ENCODE data around the gene CEACAM20.
"Not testable (repeated sequence)": the region's sequence is repeated elsewhere in the genome, so short reads cannot be mapped to it uniquely, and the experiment has no call there.

The CEACAM20 gene

DNA sequence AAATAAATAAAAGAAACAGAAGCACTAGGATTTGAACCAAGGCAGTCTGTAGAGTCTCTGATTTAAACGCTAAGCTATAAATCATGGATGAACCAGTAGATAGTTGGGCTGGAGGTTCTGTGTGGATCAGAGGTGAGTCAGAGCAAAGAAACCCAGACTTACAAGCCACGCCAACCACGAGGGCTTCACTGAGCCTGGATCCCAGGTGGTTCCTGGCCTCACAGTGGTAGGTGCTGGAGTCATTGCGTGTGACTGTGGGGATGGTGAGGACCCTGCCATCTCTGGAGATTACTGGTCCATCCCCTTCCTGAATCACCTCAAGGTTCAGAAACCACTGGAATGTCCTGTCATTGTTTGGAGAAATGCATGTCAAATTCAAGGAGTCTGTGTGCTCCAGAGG lies 19.3 kb upstream of the CEACAM20 start:
- DNase-seq (ENCODE audit: low read depth in 2 of 2), result no peak

DNA sequence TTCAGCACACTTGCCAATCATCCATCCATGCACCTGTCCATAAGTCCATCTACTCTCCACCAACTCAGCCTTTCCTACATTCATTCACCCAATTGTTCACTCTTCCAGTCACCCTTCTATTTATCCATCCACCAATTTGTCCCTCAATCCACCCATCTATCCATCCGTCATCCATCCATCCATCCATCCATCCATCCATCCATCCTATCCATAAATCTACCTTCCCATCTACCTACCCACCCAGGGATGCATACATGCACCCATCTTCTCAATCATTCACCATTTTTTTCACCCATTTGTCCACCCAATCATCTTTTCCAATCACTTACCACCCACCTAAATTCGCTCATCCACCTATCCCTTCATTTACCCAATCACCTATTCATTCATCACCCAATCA lies 14.6 kb upstream of the CEACAM20 start:
- DNase-seq (ENCODE audit: low read depth in 2 of 2), result no peak

DNA sequence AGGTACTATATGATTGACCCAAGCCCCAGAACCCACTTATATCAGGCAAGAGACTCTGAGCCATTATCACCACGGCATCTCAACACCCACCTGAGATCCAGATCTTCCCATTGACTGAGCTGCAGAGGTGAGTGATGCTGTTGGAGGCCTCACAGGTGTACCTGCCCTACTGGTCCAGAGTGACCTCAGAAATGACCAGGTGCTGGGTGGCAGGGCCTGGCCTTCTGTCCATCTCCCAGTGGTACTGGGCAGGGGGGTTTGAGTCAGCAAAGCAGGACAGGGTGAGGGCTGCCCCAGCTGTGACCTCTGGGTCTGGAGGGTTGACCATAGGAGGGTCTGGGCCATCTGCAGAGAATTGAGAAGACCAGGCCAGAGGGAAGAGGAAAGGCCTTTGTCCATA lies 13.2 kb upstream of the CEACAM20 start:
- DNase-seq (ENCODE audit: low read depth in 2 of 2), result no peak

DNA sequence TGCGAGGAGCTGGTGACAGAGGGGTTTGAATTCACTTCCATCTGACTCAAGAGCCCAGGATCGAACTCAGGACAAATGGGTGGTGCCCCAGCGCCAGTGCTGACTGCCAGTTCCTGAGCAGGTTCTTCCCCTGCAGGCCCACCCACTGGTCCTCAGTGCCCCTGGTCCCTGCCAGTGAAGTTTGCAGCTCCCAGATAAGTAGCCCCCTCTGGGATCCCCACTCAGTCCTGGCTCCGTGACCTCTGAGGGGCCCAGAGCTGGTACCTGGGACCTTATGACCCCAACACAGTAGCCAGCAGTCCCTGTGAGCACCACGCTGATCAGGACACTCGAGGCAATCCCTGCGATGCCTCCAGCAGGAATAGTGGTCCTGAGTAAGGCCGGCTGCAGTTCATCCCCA lies 11.3 kb upstream of the CEACAM20 start:
- no peak for DNase-seq (ENCODE audit: low read depth in 2 of 2)

DNA sequence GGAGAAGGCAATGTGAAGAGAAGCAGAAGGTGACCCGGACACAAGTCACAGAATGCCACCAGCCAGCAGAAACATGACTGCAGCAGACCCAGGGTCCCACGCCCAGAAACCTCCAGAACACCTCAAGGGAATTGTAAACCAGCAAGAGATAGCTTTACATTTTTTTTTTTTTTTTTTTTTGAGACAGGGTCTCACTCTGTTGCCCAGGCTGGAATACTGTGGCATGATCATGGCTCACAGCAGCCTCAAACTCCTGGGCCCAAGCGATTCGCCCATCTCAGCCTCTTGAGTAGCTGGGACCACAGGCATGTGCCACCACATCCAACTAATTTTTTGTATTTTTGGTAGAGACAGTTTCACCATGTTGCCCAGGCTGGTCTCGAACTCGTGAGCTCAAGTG lies 10.5 kb upstream of the CEACAM20 start:
- DNase-seq (ENCODE audit: low read depth in 2 of 2), result no peak

DNA sequence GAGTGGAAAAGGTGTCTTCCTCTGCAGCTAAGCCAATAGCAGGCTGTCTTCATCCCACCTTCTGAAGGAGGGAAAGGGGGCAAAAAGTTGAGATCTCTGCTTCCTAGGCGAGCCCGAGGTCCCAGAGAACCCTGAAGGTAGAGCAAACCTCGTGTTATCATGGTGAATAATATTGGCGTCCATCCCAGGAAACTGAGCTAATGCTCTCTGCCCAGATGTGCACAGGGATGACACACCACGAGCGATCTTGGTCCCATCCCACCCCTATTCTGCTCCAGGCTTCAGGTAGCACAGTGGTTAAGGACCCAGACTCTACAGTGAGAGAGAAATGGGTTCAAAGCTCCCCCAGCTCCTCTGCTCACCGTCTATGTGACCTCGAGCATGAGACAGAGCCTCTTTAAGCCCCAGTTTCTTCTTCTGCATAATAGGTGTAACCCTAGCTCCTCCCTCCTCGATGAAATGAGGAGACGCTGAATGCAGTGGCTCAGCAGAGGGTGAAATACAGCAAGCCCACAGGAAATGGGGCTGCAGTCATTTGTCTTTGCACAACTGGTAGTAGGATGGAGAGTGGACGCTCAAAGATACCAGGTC lies 9.9 kb upstream of the CEACAM20 start:
- DNase-seq (ENCODE audit: low read depth in 2 of 2), result no peak

DNA sequence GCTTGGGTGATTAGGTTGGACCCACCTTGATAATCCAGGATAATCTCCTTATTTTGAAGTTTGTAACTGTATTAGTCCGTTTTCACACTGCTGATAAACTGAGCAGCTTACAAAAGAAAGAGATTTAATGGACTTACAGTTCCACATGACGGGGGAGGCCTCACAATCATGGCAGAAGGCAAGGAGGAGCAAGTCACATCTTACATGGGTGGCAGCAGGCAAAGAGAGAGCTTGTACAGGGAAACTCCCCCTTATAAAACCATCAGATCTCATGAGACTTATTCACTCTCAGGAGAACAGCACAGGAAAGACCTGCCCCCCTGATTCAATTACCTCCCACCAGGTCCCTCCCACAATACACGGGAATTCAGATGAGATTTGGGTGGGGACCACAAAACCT lies 5.9 kb upstream of the CEACAM20 start:
- DNase-seq (ENCODE audit: low read depth in 2 of 2), result not testable (repeated sequence)

DNA sequence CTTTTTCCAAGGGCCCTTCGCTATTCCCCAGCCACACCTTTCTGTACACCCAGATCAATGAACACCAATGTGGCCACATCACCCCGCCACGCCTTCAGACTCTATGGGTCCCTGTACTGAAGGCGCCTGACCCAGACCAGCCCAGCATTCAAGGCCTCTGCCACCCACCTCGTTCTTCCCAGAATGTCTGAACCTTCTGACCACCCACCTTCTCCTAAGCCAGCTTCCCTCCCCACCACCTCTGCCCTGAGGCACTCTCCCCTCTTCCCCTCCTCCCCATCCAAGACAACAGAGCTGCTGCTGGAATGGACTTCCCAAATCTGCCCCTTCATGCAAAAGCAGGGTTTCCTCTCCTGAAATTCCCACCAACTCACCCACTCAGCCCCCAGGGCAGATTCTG lies 3.3 kb upstream of the CEACAM20 start:
- DNase-seq (ENCODE audit: low read depth in 2 of 2), result no peak

DNA sequence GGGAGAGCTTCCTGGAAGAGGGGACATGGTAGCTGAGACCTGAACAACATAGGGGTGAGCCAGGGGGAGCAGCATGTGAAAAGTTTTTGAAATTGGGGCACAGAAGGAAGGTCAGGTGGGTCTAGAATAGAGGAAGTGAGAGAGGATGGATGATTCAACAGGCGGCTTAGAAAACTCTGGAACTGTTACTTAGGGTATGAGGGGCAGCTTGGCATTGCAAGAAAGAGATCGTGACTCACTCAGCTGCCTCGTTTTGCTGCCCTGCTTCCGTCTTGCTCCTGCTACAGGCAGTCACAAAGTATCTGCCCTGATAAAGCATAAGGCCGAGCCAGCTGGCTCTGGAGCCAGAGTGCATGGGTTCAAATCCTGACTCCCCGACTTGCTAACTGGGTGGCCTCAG lies 1.3 kb upstream of the CEACAM20 start:
- DNase-seq (ENCODE audit: low read depth in 2 of 2), result no peak

DNA sequence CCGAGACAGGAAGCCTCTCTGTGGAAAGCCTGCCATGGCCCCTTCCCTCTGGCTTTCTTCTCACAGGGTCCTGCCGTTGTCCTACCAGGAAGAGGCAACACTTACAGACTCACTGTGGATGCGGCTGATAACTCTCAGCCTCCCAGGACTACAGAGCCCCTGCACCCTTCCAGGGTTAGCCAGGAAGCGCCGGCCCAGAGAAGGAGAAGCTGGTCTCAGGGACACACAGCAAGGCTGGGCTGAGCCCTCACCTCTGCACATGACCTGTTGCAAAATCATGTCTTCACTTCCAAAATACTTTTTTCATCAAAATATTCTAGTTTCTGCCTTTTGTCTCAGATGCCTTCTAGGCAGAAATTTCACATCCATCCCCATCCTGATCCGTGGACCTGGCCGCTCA lies 1.9 kb downstream of the CEACAM20 start:
- DNase-seq (ENCODE audit: low read depth in 2 of 2), result no peak

DNA sequence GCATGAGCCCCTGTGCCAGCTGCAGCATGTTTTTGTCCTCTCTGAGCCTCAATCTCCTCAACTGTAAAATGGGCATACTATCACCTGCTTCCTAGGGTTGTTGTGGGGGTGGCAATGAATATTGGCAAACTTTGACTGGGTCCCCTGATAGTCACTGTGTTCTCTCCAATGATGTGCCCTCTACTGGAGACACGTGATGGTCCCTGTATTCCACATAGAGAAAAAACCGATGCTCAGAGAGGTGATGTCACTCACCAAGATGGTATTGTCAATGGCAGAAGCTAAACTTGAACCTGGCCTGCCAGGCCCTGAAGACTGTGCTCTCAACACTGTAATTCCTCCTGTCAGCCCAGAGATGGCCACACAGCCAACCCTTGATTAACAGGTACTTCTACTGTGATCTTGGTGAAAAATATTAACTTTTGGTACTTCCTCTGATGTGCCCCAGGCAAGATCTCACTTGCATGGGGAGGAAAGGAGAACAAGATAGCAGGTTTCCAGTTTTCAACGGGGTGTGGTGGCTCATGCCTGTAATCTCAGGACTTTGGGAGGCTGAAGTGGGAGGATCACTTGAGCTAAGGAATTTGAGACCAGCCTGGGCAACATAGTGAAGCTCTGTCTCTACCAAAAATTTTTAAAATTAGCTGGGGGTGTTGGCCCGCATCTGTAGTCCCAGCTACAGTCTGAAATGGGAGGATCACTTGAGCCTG lies 3.6 kb downstream of the CEACAM20 start:
- DNase-seq (ENCODE audit: low read depth in 2 of 2), result no peak

DNA sequence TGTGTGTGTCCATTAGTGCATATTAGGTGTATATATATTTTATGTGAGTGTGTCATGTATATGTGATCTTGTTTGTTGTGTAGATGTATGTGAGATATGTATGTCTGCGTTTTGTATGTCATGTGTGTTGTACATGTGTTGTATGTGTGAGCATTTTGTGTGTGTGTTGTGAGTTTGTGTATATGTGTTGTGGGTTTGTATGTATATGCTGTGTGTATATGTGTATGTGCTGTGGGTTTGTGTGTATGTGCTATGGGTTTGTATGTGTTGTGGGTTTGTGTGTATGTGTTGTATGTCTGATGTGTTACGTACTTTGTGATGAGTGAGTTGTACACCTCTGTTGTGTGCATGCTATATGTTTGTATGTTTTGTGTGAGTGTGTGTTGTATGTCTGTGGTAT lies 8.1 kb downstream of the CEACAM20 start:
- no peak for DNase-seq (ENCODE audit: low read depth in 2 of 2)

DNA sequence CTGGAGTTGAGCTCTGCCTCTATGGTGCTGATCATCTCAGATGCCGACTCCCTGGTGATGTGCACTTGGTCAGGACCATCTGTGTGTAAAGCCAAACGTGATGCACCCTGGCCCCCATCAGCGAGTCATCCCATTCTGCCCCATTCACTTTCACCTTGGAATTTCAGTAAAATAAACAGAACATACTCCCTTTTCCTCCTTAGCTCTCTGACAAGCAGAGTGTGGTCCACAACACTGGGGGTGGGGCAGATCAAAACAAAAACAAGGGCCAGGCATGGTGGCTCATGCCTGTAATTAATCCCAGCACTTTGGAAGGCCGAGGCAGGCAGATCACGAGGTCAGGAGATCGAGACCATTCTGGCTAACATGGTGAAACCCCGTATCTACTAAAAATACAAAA lies 12.3 kb downstream of the CEACAM20 start:
- DNase-seq (ENCODE audit: low read depth in 2 of 2), result no peak

DNA sequence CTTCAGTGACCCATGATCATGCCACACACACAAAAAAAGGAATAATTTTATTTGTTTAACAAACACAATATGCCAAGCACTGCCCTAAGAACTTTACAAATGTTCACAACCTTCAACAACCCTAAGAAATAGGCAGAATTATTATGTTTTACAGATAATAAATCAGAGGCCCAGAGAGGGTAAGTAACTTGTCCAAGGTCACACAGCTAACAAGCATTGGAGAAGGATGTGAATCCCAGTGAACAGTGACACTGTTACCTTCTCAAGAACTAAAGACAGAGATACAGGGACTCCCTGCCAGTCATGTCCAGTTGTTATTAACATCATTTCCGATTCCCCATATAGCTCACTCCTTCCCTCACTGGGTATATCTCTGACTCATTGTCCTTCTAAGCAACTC lies 13.6 kb downstream of the CEACAM20 start:
- DNase-seq (ENCODE audit: low read depth in 2 of 2), result no peak

DNA sequence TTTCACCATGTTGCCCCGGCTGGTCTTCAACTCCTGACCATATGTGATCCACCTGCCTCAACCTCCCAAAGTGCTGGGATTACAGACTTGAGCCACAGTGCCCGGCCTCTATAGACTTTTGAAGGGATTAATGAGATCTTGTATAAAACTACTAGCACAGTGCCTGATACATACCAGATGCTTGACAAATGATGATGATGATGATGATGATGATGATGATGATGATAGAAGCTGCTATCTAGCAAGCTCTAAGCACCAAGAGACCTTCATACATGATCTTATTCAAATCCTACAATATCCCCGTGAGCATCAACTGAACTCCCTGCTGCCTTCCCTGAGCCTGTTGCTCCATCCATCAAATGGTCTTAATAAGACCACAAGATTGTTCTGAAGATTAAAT lies 14.4 kb downstream of the CEACAM20 start:
- DNase-seq (ENCODE audit: low read depth in 2 of 2), result no peak

DNA sequence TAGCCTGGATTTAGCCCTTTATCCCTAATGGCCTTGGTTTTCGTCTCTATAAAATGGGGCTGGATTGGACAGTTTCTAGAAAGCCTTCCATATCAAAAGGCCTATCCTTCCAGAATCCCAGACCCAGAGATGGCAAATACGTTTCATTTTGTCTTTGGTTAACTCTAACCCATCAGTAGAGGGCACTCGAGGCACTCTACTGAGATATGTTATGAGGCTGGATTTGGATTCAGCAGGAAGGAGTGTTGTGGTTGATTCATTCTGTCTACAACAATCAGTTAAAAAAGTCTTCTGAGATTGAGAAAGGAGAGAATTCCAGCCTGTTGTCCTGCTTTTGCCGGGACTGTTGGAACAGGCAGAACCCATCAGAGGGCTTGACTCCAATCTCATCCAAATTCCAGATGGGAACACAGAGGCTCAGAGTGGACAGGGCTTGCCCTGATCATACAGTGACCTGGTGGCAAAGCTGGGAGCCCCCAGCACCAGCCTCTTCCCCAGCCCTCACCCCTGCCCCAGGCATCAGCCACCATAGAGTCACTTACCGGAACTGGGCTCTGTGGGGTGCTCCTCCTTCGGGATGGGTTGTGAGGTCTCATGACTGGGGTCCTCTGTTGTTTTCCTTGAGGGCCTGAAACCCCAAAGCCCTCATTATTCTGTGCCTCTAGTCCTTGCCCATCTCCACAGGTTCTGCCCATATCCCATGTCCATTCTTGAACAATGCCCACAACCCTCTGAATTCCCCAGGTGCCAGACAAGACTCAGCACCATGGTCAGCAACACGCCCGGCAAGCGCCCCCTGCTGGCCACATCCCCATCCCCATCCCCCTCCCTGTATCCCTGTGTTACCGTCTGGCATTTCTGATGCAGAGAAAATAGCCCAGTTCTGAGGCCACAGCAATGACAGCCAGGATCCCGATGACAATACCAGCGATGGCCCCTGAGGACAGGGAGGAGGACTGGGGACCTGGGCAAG lies 16.9 kb downstream of the CEACAM20 start:
- peak; percentile 27 to 37 for DNase-seq (ENCODE audit: low read depth in 2 of 2)

DNA sequence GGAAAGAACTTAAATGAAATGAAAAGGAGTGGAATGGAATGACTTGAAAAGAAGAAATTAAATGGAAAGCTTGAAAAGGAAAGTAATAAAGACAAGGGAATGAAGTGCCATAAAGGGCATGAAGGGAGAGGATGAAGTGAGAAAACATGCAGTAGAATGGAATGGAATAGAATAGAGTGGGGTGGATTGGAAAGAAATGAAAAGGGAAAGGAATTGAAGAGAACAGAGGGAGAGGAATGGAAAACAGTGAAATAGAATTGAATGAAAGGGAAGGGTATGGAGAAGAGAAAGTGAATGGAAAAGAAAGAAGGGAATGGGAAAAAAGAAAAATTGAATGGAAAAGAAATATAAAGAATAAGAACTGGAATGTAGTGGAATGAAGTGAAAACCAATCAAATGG lies 20.0 kb downstream of the CEACAM20 start:
- DNase-seq (ENCODE audit: low read depth in 2 of 2), result no peak

DNA sequence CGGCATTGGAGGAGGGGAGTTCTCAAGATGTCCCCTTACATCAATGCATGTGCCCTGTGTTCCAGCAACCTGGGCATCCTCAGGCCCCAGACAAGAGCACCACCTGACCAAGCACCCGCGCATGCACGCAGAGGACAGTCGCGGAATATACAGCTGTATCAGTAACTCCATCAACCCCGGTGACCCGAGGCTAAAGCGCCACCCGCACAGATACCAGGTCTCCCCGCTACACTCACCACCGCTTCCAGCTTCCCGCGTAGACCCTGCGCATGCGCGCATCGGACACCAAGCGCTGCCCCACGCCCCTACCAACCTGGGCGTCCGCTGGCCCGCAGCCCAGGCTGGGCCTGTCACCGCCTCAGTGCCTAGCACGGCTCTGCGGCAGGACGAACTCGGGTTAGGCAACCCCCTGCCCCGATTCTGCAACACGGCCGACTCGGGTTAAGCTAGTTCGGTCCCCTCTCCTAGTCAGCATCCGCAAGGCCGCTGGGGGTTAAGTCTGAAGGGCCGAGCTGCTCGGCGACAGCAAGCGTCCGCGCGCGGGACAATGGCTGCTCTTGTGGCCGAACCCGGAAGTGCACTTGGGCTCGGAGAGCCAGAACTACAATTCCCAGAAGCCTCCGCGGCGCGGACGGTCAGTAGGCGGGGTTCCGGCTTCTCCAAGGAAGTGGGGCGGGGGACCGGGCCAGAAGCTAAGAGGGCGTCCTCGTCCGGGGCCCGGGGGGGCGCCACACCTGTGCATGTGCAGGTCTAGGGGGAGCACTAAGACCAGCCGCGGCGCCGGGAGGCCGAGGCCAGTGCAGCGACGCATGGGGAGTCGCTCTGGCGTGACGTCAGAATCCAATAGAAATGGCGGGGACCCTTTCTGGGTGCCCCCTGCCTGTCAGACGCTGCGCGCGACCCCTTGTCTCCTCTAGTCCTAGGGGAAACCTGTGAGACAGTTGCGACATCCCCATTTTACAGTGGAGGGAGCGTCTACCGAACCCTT lies 29.2 kb downstream of the CEACAM20 start, which contains the start of gene ZNF180:
Gene ZNF180, minus strand, starts transcription at position 561 of the 988 bp plus-strand sequence. CDS start 3,188 bp downstream, outside the sequence.
- peak; percentile 89 to 95 for DNase-seq (ENCODE audit: low read depth in 2 of 2)

DNA sequence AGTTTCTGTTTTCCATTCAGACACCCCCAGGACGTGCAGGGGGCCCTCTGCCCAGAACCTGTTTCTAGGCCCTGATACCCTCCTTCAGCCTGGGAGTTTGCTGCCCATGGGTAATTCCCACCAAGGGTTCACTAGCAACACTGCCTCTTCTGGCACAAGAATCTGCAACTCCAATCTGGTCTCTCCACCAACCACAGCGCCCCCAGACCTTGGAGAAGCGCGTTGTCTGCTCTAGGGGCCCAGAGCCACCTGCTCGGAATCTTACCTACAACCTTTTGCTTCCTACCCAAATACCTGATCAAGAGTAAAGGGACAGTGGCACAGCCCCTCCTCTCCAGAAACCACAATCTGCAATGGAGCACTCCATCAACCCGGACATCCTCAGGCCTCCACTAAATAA lies 29.9 kb downstream of the CEACAM20 start:
- DNase-seq (ENCODE audit: low read depth in 2 of 2), result no peak

DNA sequence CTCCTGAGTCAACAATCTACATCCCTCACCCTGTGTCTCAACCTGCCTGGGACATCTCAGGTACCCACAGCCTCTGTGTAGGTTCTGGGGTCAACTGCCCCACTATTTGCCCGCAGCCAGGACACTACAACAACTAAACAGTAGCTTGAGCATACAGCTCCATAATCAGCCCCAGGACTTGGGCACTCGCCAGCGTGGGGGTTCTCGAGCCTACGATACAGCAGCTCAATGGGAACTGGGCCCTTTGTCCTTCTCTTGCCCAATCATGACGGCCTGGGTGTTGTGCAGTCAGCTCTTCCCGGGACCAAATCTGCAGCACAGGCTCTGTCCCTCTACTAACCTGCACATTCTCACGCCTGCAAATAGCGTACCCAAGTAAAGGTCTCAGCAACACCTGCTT lies 30.5 kb downstream of the CEACAM20 start:
- DNase-seq (ENCODE audit: low read depth in 2 of 2), result no peak

DNA sequence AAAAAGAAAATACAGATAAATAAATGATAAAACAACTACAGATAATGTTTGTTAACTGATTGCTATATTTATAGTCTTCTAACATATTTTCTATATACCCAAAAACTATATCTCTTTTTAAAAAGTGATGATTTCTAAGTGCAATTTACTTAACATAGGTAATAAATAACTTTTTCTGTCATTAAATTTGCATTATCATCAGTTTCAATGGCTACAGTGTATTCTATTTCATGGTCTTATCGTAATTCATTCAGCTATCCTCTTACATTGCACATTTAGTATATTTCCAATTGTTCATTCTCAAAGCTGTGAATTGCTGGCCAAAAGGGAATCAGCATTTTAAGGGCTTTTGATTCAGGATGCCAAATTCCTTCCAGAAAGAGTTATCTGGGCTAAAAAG lies 32.8 kb downstream of the CEACAM20 start:
- DNase-seq (ENCODE audit: low read depth in 2 of 2), result no peak
